Melanocyte of skin (primary cell): ENCODE measurements around the gene PHACTR3. TPM values are rescaled to one million over a fixed set of nuclear protein-coding genes. Genes with fewer than 3 reads are reported as not detected.

ENCODE experiments used
- small RNA-seq, 2 donors: library from RNA; depleted of rRNA; stranded (forward); fragments of <200 nt; gene quantifications; one replicate each; pipeline ENCODE3, GENCODE V24; 2012
- total RNA-seq, 2 donors: library from RNA; depleted of rRNA; stranded (reverse); fragments of >200 nt; gene quantifications; 2 replicates each; pipeline ENCODE4 v1.2.3, GENCODE V29; 2012

The PHACTR3 gene
- under 1 TPM; under 0.01 TPM for total RNA-seq

GRCh38 chr20:59603781-59604541 is at the start of gene PHACTR3:
Gene PHACTR3, plus strand, starts transcription at chr20:59604540. Its CDS starts 475 bp downstream, at chr20:59605015.

Small RNAs within 50 kb of the gene (small RNA-seq; reads per million reads assigned to genes)
- 0.04 to 0.06 reads per million in 2 donors for gene RNU7-141P
